Liver (tissue), 9 donors: ENCODE results near the gene S100Z. TPM values are rescaled to one million over a fixed set of nuclear protein-coding genes. Genes with fewer than 3 reads are reported as not detected.

Experiments used
- DNase-seq: peaks from one replicate; pipeline ENCODE4 v3.0.0-alpha.2; 2017; ENCODE audit warnings: low spot score
- H3K27ac ChIP-seq, 2 donors: one replicate each; pipeline ENCODE4 v1.7.0; 2013; ENCODE audit warnings: inconsistent platforms in 2 of 2, low read length in 2 of 2, control low read depth in 1 of 2, low read depth in 1 of 2, mild to moderate bottlenecking in 1 of 2
- H3K27me3 ChIP-seq, 4 donors: one replicate each; pipeline versions ENCODE4 v1.6.1 to v1.7.0; 2013; ENCODE audit warnings: low read length in 3 of 4, inconsistent platforms in 1 of 4, mild to moderate bottlenecking in 1 of 4, moderate library complexity in 1 of 4; ENCODE audit not compliant: control insufficient read depth in 4 of 4, insufficient read depth in 4 of 4
- H3K36me3 ChIP-seq, 4 donors: one replicate each; pipeline versions ENCODE4 v1.6.1 to v1.7.0; 2013; ENCODE audit warnings: low read length in 3 of 4, mild to moderate bottlenecking in 3 of 4, low read depth in 1 of 4, moderate library complexity in 1 of 4; ENCODE audit not compliant: control insufficient read depth in 4 of 4, insufficient read depth in 3 of 4
- H3K4me1 ChIP-seq, 4 donors: one replicate each; pipeline versions ENCODE4 v1.6.1 to v1.7.0; 2013; ENCODE audit warnings: low read length in 3 of 4, mild to moderate bottlenecking in 3 of 4, moderate library complexity in 1 of 4; ENCODE audit not compliant: control insufficient read depth in 4 of 4, insufficient read depth in 4 of 4
- H3K4me3 ChIP-seq, 3 donors: one replicate each; pipeline versions ENCODE4 v1.6.1 to v1.7.0; 2013; ENCODE audit warnings: low read length in 3 of 3, control low read depth in 1 of 3, low read depth in 1 of 3, mild to moderate bottlenecking in 1 of 3
- H3K9ac ChIP-seq, 2 donors: one replicate each; pipeline ENCODE4 v1.7.0; 2013; ENCODE audit warnings: low read length in 2 of 2, mild to moderate bottlenecking in 2 of 2, moderate library complexity in 2 of 2, control low read depth in 1 of 2, low read depth in 1 of 2
- H3K9me3 ChIP-seq, 4 donors: one replicate each; pipeline versions ENCODE4 v1.6.1 to v1.7.0; 2013; ENCODE audit warnings: low read length in 3 of 4; ENCODE audit not compliant: control insufficient read depth in 4 of 4
- FOXA2 ChIP-seq: IDR thresholded peaks from 2 replicates; pipeline ENCODE4 v1.6.1; 2016; ENCODE audit warnings: antibody characterized with exemption
- HNF4G ChIP-seq: IDR thresholded peaks from 2 replicates; pipeline ENCODE4 v1.6.1; 2016; ENCODE audit warnings: antibody characterized with exemption
- JUND ChIP-seq, 2 donors: IDR thresholded peaks; 2 replicates each; pipeline ENCODE4 v1.6.1; 2016; ENCODE audit warnings: antibody characterized with exemption in 2 of 2
- RAD21 ChIP-seq, 2 donors: IDR thresholded peaks; 2 replicates each; pipeline ENCODE4 v1.6.1; 2016; ENCODE audit warnings: antibody characterized with exemption in 2 of 2, mild to moderate bottlenecking in 2 of 2
- RXRA ChIP-seq, 2 donors: IDR thresholded peaks; 2 replicates each; pipeline ENCODE4 v1.6.1; 2017 to 2018; ENCODE audit warnings: antibody characterized with exemption in 2 of 2, mild to moderate bottlenecking in 1 of 2
- SP1 ChIP-seq: IDR thresholded peaks from 2 replicates; pipeline ENCODE4 v1.6.1; 2018; ENCODE audit warnings: antibody characterized with exemption, mild to moderate bottlenecking
- TAF1 ChIP-seq: conservative IDR thresholded peaks from 2 replicates; pipeline ENCODE4 v1.6.1; 2016; ENCODE audit warnings: antibody characterized with exemption, mild to moderate bottlenecking
- YY1 ChIP-seq: IDR thresholded peaks from 2 replicates; pipeline ENCODE4 v1.6.1; 2016; ENCODE audit warnings: antibody characterized with exemption, mild to moderate bottlenecking
- WGBS: extraction: QIAGEN DNeasy Blood & Tissue Kit; methylation state at CpG from one replicate; pipeline ENCODE4 v1.1.7; 2013; 5-methylcytosine and 5-hydroxymethylcytosine counted together
- polyA plus RNA-seq, 2 donors: library from polyadenylated mRNA; stranded (reverse) in 1 of 2; unstranded in 1 of 2; fragments of 200-250 nt in 1 of 2; fragments of >200 nt in 1 of 2; fragmentation: Nextera tagmentation in 1 of 2; extraction: Ambion mirVana in 1 of 2; gene quantifications; one replicate each; pipeline versions ENCODE4 v1.2.1 to v1.2.3, GENCODE V29; 2013 to 2015
- total RNA-seq, 2 donors: library from RNA; depleted of rRNA; stranded (reverse); fragments of >200 nt; gene quantifications; one replicate each; pipeline ENCODE4 v1.2.3, GENCODE V29; 2014
- TF ChIP-seq, protein P1 (sequence below): IDR thresholded peaks from 2 replicates; pipeline ENCODE4 v1.6.1; 2016; ENCODE audit warnings: antibody characterized with exemption, mild to moderate bottlenecking
- TF ChIP-seq, protein P2 (sequence below): IDR thresholded peaks from 2 replicates; pipeline ENCODE4 v1.6.1; 2016; ENCODE audit warnings: antibody characterized with exemption
- TF ChIP-seq, protein P3 (sequence below): fragments of 150-350 bp; IDR thresholded peaks from 2 replicates; pipeline ENCODE4 v1.5.1; 2017; ENCODE audit warnings: improper control_type of control experiment, low read depth, low read length; ENCODE audit not compliant: missing input control
- donor health status: healthy.
- donor health status: healthy.
- donor health status: healthy.
- donor health status: healthy.
- donor health status: healthy.

The S100Z gene
- total and polyA plus RNA-seq, 4 donors, result 0.05 to 0.33 (median 0.33) TPM; not detected in 1

- H3K36me3 ChIP-seq, result no peaks in the 10 kb centered on the region
- peak in 1 of 2 donors; percentile 30 for TF ChIP-seq RAD21 (IDR thresholded peaks at IDR 0.05)
- TF ChIP-seq, protein P1, sequence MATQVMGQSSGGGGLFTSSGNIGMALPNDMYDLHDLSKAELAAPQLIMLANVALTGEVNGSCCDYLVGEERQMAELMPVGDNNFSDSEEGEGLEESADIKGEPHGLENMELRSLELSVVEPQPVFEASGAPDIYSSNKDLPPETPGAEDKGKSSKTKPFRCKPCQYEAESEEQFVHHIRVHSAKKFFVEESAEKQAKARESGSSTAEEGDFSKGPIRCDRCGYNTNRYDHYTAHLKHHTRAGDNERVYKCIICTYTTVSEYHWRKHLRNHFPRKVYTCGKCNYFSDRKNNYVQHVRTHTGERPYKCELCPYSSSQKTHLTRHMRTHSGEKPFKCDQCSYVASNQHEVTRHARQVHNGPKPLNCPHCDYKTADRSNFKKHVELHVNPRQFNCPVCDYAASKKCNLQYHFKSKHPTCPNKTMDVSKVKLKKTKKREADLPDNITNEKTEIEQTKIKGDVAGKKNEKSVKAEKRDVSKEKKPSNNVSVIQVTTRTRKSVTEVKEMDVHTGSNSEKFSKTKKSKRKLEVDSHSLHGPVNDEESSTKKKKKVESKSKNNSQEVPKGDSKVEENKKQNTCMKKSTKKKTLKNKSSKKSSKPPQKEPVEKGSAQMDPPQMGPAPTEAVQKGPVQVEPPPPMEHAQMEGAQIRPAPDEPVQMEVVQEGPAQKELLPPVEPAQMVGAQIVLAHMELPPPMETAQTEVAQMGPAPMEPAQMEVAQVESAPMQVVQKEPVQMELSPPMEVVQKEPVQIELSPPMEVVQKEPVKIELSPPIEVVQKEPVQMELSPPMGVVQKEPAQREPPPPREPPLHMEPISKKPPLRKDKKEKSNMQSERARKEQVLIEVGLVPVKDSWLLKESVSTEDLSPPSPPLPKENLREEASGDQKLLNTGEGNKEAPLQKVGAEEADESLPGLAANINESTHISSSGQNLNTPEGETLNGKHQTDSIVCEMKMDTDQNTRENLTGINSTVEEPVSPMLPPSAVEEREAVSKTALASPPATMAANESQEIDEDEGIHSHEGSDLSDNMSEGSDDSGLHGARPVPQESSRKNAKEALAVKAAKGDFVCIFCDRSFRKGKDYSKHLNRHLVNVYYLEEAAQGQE, result peak; percentile 41
- no peak for TF ChIP-seq YY1
- WGBS, result under 1% methylated on average over 72 of the region's 72 CpGs
- DNase-seq, result peak; percentile 69
- H3K9me3 ChIP-seq, result no peaks in the 10 kb centered on the region
- peak within 1 kb of the TSS; percentile 22 to 75 for H3K9ac ChIP-seq
- peak within 1 kb of the TSS; percentile 33 to 42 for H3K27ac ChIP-seq
- no peaks in the 10 kb centered on the region for H3K27me3 ChIP-seq
- peak within 1 kb of the TSS; percentile 59 to 90 (median 83) for H3K4me3 ChIP-seq
- H3K4me1 ChIP-seq, result peaks cover 5 to 31% (median 27%) of the 10 kb centered on the region in 4 donors
These were observed 30.7 kb upstream of the S100Z start, which contains the start of gene F2RL1 for GRCh38 chr5:76818844-76819831. Gene F2RL1, plus strand, starts transcription at chr5:76819030. Its CDS starts 153 bp downstream, at chr5:76819183.

GRCh38 chr5:76819851-76820525 lies 29.8 kb upstream of the S100Z start:
- 15% methylated on average over 31 of the region's 31 CpGs for WGBS
- TF ChIP-seq JUND (IDR thresholded peaks at IDR 0.05), result no peak
- TF ChIP-seq HNF4G, result no peak
- no peak for TF ChIP-seq RXRA (IDR thresholded peaks at IDR 0.05)
- no peak for TF ChIP-seq TAF1
- TF ChIP-seq, protein P2, sequence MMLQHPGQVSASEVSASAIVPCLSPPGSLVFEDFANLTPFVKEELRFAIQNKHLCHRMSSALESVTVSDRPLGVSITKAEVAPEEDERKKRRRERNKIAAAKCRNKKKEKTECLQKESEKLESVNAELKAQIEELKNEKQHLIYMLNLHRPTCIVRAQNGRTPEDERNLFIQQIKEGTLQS, result no peak
- TF ChIP-seq FOXA2, result no peak
- TF ChIP-seq, protein P3, sequence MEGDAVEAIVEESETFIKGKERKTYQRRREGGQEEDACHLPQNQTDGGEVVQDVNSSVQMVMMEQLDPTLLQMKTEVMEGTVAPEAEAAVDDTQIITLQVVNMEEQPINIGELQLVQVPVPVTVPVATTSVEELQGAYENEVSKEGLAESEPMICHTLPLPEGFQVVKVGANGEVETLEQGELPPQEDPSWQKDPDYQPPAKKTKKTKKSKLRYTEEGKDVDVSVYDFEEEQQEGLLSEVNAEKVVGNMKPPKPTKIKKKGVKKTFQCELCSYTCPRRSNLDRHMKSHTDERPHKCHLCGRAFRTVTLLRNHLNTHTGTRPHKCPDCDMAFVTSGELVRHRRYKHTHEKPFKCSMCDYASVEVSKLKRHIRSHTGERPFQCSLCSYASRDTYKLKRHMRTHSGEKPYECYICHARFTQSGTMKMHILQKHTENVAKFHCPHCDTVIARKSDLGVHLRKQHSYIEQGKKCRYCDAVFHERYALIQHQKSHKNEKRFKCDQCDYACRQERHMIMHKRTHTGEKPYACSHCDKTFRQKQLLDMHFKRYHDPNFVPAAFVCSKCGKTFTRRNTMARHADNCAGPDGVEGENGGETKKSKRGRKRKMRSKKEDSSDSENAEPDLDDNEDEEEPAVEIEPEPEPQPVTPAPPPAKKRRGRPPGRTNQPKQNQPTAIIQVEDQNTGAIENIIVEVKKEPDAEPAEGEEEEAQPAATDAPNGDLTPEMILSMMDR, result no peak
- TF ChIP-seq, protein P1, result no peak
- no peak for TF ChIP-seq SP1

More at GRCh38 chr5:76819851-76820525, 29.8 kb upstream of the S100Z start:
- Histone ChIP-seq H3K9me3 (no peaks in the 10 kb centered on the region), H3K4me1 (peaks cover 6 to 31% (median 27%) of the 10 kb centered on the region in 4 donors), H3K27ac (peak overlapping the region; percentile 16 to 42), H3K27me3 (no peaks in the 10 kb centered on the region), H3K36me3 (no peaks in the 10 kb centered on the region), H3K9ac (peak overlapping the region; percentile 22 to 75), H3K4me3 (peak overlapping the region; percentile 59 to 90 (median 83))
- no peak for DNase-seq
